MM.1S (cell line): ENCODE data around the gene KRTAP12-1.

Experiments used
- DNase-seq: peaks from one replicate; pipeline ENCODE4 v3.0.0-alpha.2; 2015
- H2AFZ ChIP-seq: fragments of 300-600 bp; sonication (generic); 2 replicates; pipeline ENCODE4 v1.6.0; 2016; ENCODE audit warnings: antibody characterized with exemption, low read length
- H3F3A ChIP-seq: fragments of 300-600 bp; sonication (generic); 2 replicates; pipeline ENCODE4 v1.6.1; 2016; ENCODE audit warnings: mild to moderate bottlenecking, antibody characterized with exemption, low read length, moderate library complexity, mixed read lengths; ENCODE audit not compliant: insufficient read depth
- H3K27ac ChIP-seq: fragments of 300-600 bp; sonication (generic); 2 replicates; pipeline ENCODE4 v1.5.1; 2016; ENCODE audit warnings: mild to moderate bottlenecking, low read length
- H3K27me3 ChIP-seq: fragments of 300-600 bp; sonication (generic); replicated peaks from 2 replicates; pipeline ENCODE4 v1.6.0; 2016; ENCODE audit warnings: low read length; ENCODE audit not compliant: insufficient read depth
- H3K36me3 ChIP-seq: fragments of 300-600 bp; sonication (generic); replicated peaks from 2 replicates; pipeline ENCODE4 v1.6.1; 2016; ENCODE audit warnings: mild to moderate bottlenecking, low read length, mixed read lengths; ENCODE audit not compliant: insufficient read depth
- H3K4me1 ChIP-seq: fragments of 300-600 bp; sonication (generic); 2 replicates; pipeline ENCODE4 v1.6.1; 2016; ENCODE audit warnings: low read length, mixed read lengths
- H3K4me2 ChIP-seq: fragments of 300-600 bp; sonication (generic); 2 replicates; pipeline ENCODE4 v1.6.0; 2016; ENCODE audit warnings: low read depth, low read length
- H3K4me3 ChIP-seq: fragments of 300-600 bp; sonication (generic); 2 replicates; pipeline ENCODE4 v1.5.1; 2016; ENCODE audit warnings: low read length, mixed read lengths
- H3K79me2 ChIP-seq: fragments of 300-600 bp; sonication (generic); 2 replicates; pipeline ENCODE4 v1.6.1; 2016; ENCODE audit warnings: mixed run types, low read length, mixed read lengths
- H3K9ac ChIP-seq: fragments of 300-600 bp; sonication (generic); 2 replicates; pipeline ENCODE4 v1.6.1; 2016; ENCODE audit warnings: low read length, mixed read lengths
- H3K9me2 ChIP-seq: fragments of 300-600 bp; sonication (generic); replicated peaks from 2 replicates; pipeline ENCODE4 v1.6.1; 2016; ENCODE audit warnings: mild to moderate bottlenecking, low read length, mixed read lengths; ENCODE audit not compliant: insufficient read depth
- H3K9me3 ChIP-seq: fragments of 300-600 bp; sonication (generic); replicated peaks from 2 replicates; pipeline ENCODE4 v1.6.1; 2016; ENCODE audit warnings: mild to moderate bottlenecking, low read length, mixed read lengths; ENCODE audit not compliant: insufficient read depth
- H4K20me1 ChIP-seq: fragments of 300-600 bp; sonication (generic); 2 replicates; pipeline ENCODE4 v1.6.1; 2016; ENCODE audit warnings: mild to moderate bottlenecking, low read length, moderate library complexity, mixed read lengths; ENCODE audit not compliant: insufficient read depth
- CTCF ChIP-seq: fragments of 300-600 bp; sonication (generic); IDR thresholded peaks from 2 replicates; pipeline ENCODE4 v1.5.1; 2016; ENCODE audit warnings: antibody characterized with exemption, low read length, mixed read lengths
- EZH2 ChIP-seq: fragments of 300-600 bp; sonication (generic); optimal IDR thresholded peaks from 2 replicates; pipeline ENCODE3; 2017; ENCODE audit warnings: low read depth, mild to moderate bottlenecking, antibody characterized with exemption, low read length, mixed read lengths
- EZH2phosphoT487 ChIP-seq: fragments of 300-600 bp; sonication (generic); IDR thresholded peaks from 2 replicates; pipeline ENCODE4 v1.6.1; 2018; ENCODE audit warnings: antibody characterized with exemption, low read length

The KRTAP12-1 gene

GRCh38 chr21:44684077-44684476 lies 2.1 kb upstream of the KRTAP12-1 start:
- H3K4me2 ChIP-seq, result no peak overlapping the region
- no peaks in the 10 kb centered on the region for H3K9me3 ChIP-seq
- H3K4me3 ChIP-seq, result no peak overlapping the region
- no peak overlapping the region for H3K9ac ChIP-seq
- no peak overlapping the region for H3K27ac ChIP-seq
- no peak for TF ChIP-seq CTCF
- TF ChIP-seq EZH2, result no peak
- TF ChIP-seq EZH2phosphoT487, result no peak
- no peaks in the 10 kb centered on the region for H3K4me1 ChIP-seq
- H3F3A ChIP-seq, result no peaks in the 10 kb centered on the region
- H3K9me2 ChIP-seq, result no peaks in the 10 kb centered on the region
- no peaks in the 10 kb centered on the region for H3K36me3 ChIP-seq
- peaks cover 99% of the 10 kb centered on the region for H3K27me3 ChIP-seq
- no peaks in the 10 kb centered on the region for H4K20me1 ChIP-seq
- DNase-seq, result no peak
- H2AFZ ChIP-seq, result no peak overlapping the region
- no peaks in the 10 kb centered on the region for H3K79me2 ChIP-seq

- TF ChIP-seq EZH2phosphoT487 (no peak), CTCF (no peak), EZH2 (no peak)
- H3K36me3 ChIP-seq, result no peaks in the 10 kb centered on the region
Measured at GRCh38 chr21:44682580-44683151, 703 bp upstream of the KRTAP12-1 start.

GRCh38 chr21:44681152-44681551 lies 811 bp downstream of the KRTAP12-1 start:
- Histone ChIP-seq H3K27ac (no peak overlapping the region), H4K20me1 (no peaks in the 10 kb centered on the region), H3K9ac (no peak overlapping the region), H3K9me2 (no peaks in the 10 kb centered on the region), H3K4me1 (no peaks in the 10 kb centered on the region), H3K79me2 (no peaks in the 10 kb centered on the region), H3F3A (no peaks in the 10 kb centered on the region), H3K36me3 (no peaks in the 10 kb centered on the region), H3K4me3 (no peak overlapping the region), H2AFZ (no peak overlapping the region), H3K27me3 (peaks cover 100% of the 10 kb centered on the region), H3K4me2 (no peak overlapping the region), H3K9me3 (no peaks in the 10 kb centered on the region)
- TF ChIP-seq EZH2 (no peak), CTCF (no peak), EZH2phosphoT487 (no peak)
- DNase-seq, result no peak

More at GRCh38 chr21:44682580-44683151, 703 bp upstream of the KRTAP12-1 start:
- no peak overlapping the region for H2AFZ ChIP-seq
- H4K20me1 ChIP-seq, result no peaks in the 10 kb centered on the region
- H3K9me3 ChIP-seq, result no peaks in the 10 kb centered on the region
- H3K4me3 ChIP-seq, result no peak overlapping the region
- no peaks in the 10 kb centered on the region for H3F3A ChIP-seq
- no peaks in the 10 kb centered on the region for H3K9me2 ChIP-seq
- peaks cover 99% of the 10 kb centered on the region for H3K27me3 ChIP-seq
- no peaks in the 10 kb centered on the region for H3K4me1 ChIP-seq
- H3K4me2 ChIP-seq, result no peak overlapping the region
- no peaks in the 10 kb centered on the region for H3K79me2 ChIP-seq
- DNase-seq, result no peak
- H3K27ac ChIP-seq, result no peak overlapping the region
- H3K9ac ChIP-seq, result no peak overlapping the region
